GM21360 (cell line): ENCODE measurements around the gene SLC9A1.
"Not testable (repeated sequence)": the region's sequence is repeated elsewhere in the genome, so short reads cannot be mapped to it uniquely, and the experiment has no call there.

Source experiments
- ATAC-seq: cut with Tn5 transposase; IDR thresholded peaks from one replicate; pipeline ENCODE4 v1.9.1; 2021; ENCODE audit warnings: mild to moderate bottlenecking, moderate library complexity; ENCODE audit not compliant: unreplicated experiment

Gene SLC9A1

GRCh38 chr1:27154991-27155781 lies at the start of gene SLC9A1:
Gene SLC9A1 (minus strand): TSS chr1:27155125. CDS start chr1:27154334, 791 bp downstream.
- peak; percentile 88 for ATAC-seq

- ATAC-seq, result no peak
Observed at GRCh38 chr1:27203946-27204345, 49.0 kb upstream of the SLC9A1 start.

- no peak for ATAC-seq
Observed at GRCh38 chr1:27201295-27201694, 46.4 kb upstream of the SLC9A1 start.

- no peak for ATAC-seq
Observed at GRCh38 chr1:27193194-27193593, 38.3 kb upstream of the SLC9A1 start.

GRCh38 chr1:27192039-27192529 lies 37.2 kb upstream of the SLC9A1 start:
- no peak for ATAC-seq

- ATAC-seq, result not testable (repeated sequence)
Observed at GRCh38 chr1:27184665-27185064, 29.7 kb upstream of the SLC9A1 start.

GRCh38 chr1:27179979-27180378 lies 25.1 kb upstream of the SLC9A1 start:
- no peak for ATAC-seq

- no peak for ATAC-seq
Observed at GRCh38 chr1:27179379-27179778, 24.5 kb upstream of the SLC9A1 start.

GRCh38 chr1:27176954-27177353 lies 22.0 kb upstream of the SLC9A1 start:
- no peak for ATAC-seq

GRCh38 chr1:27176323-27176722 lies 21.4 kb upstream of the SLC9A1 start:
- no peak for ATAC-seq

- ATAC-seq, result not testable (repeated sequence)
Observed at GRCh38 chr1:27172992-27173391, 18.1 kb upstream of the SLC9A1 start.

GRCh38 chr1:27166929-27167328 lies 12.0 kb upstream of the SLC9A1 start:
- ATAC-seq, result no peak

- ATAC-seq, result no peak
Observed at GRCh38 chr1:27166351-27166802, 11.5 kb upstream of the SLC9A1 start.

GRCh38 chr1:27163093-27163492 lies 8.2 kb upstream of the SLC9A1 start:
- no peak for ATAC-seq

- ATAC-seq, result no peak
Observed at GRCh38 chr1:27162090-27162489, 7.2 kb upstream of the SLC9A1 start.

GRCh38 chr1:27161594-27161993 lies 6.7 kb upstream of the SLC9A1 start:
- no peak for ATAC-seq

GRCh38 chr1:27157194-27157593 lies 2.3 kb upstream of the SLC9A1 start:
- no peak for ATAC-seq

- ATAC-seq, result no peak
Observed at GRCh38 chr1:27154469-27154990, 395 bp downstream of the SLC9A1 start.

- ATAC-seq, result no peak
Observed at GRCh38 chr1:27153927-27154358, 982 bp downstream of the SLC9A1 start.

- no peak for ATAC-seq
Observed at GRCh38 chr1:27153549-27153886, 1.4 kb downstream of the SLC9A1 start.

GRCh38 chr1:27152829-27153548 lies 1.9 kb downstream of the SLC9A1 start:
- no peak for ATAC-seq
